Measurements from ENCODE around the gene MPP3. TPM values are rescaled to one million over a fixed set of nuclear protein-coding genes. Genes with fewer than 3 reads are reported as not detected.
A peak's percentile ranks its signal among the peaks of the same experiment; 100 is the strongest.
"Not testable (repeated sequence)": the region's sequence is repeated elsewhere in the genome, so short reads cannot be mapped to it uniquely, and the experiment has no call there.

Gene MPP3
- total RNA-seq, 1 experiment from 2014 or later: 11.3 TPM

DNA sequence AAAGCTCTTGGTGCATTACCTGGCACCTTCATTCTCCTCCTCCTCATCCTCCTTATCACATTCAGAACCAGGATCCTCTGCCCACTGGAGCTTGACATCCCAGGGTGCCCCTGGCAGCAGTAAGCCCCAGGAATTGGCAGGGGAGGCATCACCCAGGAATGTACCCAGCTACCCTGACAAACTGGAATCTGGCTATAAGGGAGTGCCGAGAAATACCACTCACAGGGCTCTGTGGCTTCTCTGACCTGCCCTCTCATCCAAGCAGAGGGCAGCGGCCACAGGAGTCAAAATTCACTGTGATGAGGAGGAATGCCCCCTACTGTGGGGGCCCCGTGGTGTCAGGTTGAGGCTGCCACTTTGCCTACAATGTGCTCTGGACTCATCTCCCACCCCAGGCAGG is 19.6 kb downstream of the MPP3 start:
- Histone ChIP-seq H3K4me3 (no peak overlapping the region), H3K9me3 (replicated peaks) (no peaks in the 10 kb centered on the region), H3K27ac (no peak overlapping the region), H3K36me3 (peaks cover 5% of the 10 kb centered on the region), H3K27me3 (no peaks in the 10 kb centered on the region), H3K4me1 (no peaks in the 10 kb centered on the region)
- DNase-seq: no peak

- Histone ChIP-seq H3K9me3 (replicated peaks) (no peaks in the 10 kb centered on the region), H3K36me3 (peaks cover 5% of the 10 kb centered on the region), H3K4me3 (no peak overlapping the region), H3K27me3 (no peaks in the 10 kb centered on the region), H3K27ac (no peak overlapping the region), H3K4me1 (no peaks in the 10 kb centered on the region)
- no peak for DNase-seq
Measured at GRCh38 chr17:43812396-43813265, 20.3 kb downstream of the MPP3 start.

- no peaks in the 10 kb centered on the region for H3K27me3 ChIP-seq
- no peak overlapping the region for H3K27ac ChIP-seq
- no peak overlapping the region for H3K4me3 ChIP-seq
- H3K9me3 ChIP-seq (replicated peaks): no peaks in the 10 kb centered on the region
- no peaks in the 10 kb centered on the region; the same call in 1 of the 2 replicates for H3K36me3 ChIP-seq
- H3K4me1 ChIP-seq: no peaks in the 10 kb centered on the region
- DNase-seq: no peak
Measured at GRCh38 chr17:43810823-43811222, 22.1 kb downstream of the MPP3 start.

GRCh38 chr17:43810226-43810715 is 22.7 kb downstream of the MPP3 start:
- H3K27me3 ChIP-seq: no peaks in the 10 kb centered on the region
- no peak overlapping the region for H3K27ac ChIP-seq
- H3K4me1 ChIP-seq: no peaks in the 10 kb centered on the region
- no peak overlapping the region for H3K4me3 ChIP-seq
- DNase-seq: no peak
- H3K36me3 ChIP-seq: no peaks in the 10 kb centered on the region; the same call in 1 of the 2 replicates
- H3K9me3 ChIP-seq (replicated peaks): no peaks in the 10 kb centered on the region

- DNase-seq: no peak
- Histone ChIP-seq H3K4me1 (peaks cover 3% of the 10 kb centered on the region), H3K27me3 (no peaks in the 10 kb centered on the region), H3K27ac (no peak overlapping the region), H3K4me3 (no peak overlapping the region), H3K9me3 (replicated peaks) (no peaks in the 10 kb centered on the region), H3K36me3 (no peaks in the 10 kb centered on the region; the same call in 1 of the 2 replicates)
Measured at GRCh38 chr17:43809121-43809520, 23.8 kb downstream of the MPP3 start.

DNA sequence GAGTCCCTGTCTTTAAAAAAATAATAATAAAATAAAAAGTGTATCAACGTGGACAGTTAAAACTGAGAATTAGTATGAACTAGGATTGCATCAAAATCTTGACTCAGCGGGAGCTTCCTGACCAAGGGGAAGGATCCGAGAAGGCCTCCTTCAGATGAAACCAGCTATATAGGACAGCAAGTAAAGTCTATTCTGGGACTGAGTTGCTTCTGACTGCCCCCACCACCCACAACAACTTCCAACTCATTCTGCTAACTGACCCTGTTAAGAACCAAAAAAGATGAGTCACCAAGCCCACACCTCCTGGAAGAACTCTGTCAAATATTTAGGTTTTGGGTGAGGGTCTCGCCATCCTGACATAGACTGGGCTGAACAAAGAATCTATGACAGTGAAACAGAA is 24.9 kb downstream of the MPP3 start:
- Histone ChIP-seq H3K9me3 (replicated peaks) (no peaks in the 10 kb centered on the region), H3K4me3 (no peak overlapping the region), H3K4me1 (peaks cover 13% of the 10 kb centered on the region), H3K36me3 (no peaks in the 10 kb centered on the region; the same call in 1 of the 2 replicates), H3K27me3 (no peaks in the 10 kb centered on the region), H3K27ac (no peak overlapping the region)
- no peak for DNase-seq

DNA sequence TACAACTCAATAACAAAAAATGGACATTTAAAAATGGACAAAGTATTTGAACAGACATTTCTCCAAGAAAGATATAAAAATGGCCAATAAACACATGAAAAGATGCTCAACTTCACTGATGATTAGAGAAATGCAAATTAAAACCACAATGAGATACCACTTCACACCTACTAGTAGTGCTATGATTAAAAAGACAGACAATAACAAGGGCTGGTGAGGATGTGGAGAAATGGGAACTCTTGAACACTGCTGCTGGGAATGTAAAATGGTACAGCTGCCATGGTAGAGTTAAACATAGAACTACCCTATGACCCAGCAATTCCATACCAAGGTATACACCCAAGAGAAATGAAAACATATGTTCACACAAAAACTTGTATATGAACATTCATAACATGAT is 27.8 kb downstream of the MPP3 start:
- Histone ChIP-seq H3K27ac (no peak overlapping the region), H3K9me3 (replicated peaks) (no peaks in the 10 kb centered on the region), H3K4me3 (no peak overlapping the region), H3K27me3 (no peaks in the 10 kb centered on the region), H3K4me1 (peaks cover 13% of the 10 kb centered on the region), H3K36me3 (peaks cover 3% of the 10 kb centered on the region; the same call in 1 of the 2 replicates)
- no peak for DNase-seq

DNA sequence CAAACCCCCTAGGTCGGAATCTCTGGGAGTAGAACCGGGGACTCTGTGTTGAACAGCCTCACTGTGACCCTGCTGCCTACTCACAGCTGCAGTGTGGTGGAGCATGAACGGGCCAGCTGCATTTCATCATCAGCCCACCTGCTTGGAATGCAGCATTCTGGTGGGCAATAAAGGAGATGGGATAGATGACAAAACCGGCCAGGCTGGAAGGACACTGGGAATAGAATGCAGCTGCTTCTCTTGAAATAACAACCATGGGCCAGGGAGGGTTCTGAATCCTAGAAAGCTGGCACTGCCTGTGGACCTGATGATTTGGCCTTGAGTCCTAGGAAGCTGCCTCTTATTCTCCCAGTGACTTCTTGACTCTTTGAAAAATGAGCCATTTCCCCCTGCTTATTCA is 29.2 kb downstream of the MPP3 start:
- peak; percentile 74 to 78 for DNase-seq
- H3K27me3 ChIP-seq: no peaks in the 10 kb centered on the region
- no peak overlapping the region for H3K4me3 ChIP-seq
- H3K9me3 ChIP-seq (replicated peaks): no peaks in the 10 kb centered on the region
- no peak overlapping the region; the same call in 1 of the 2 replicates for H3K27ac ChIP-seq
- H3K4me1 ChIP-seq: peaks cover 13% of the 10 kb centered on the region
- H3K36me3 ChIP-seq: 0 out of 2 replicates have a peak, but pooled peaks cover 3% of the 10 kb centered on the region

DNA sequence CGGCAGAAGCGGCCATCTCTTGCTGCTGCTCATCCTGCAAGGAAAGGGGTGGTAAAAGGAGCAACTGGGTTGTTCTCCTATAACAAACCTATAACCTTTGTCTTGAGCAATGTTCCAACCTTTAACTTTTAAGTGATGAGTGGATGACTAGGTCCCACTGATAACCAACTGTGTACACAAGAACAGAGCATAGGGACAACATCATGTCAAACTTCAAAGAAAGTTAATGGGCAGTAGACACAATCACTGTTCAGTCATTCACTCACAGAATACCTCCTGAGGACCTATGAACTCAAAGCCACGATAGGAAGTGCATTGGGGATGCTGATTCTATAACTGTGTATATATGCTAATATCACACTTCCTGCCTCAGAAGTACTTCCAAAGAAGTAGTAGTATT is 31.1 kb downstream of the MPP3 start:
- H3K27me3 ChIP-seq: no peaks in the 10 kb centered on the region
- H3K27ac ChIP-seq: no peak overlapping the region
- no peak for DNase-seq
- peaks cover 13% of the 10 kb centered on the region for H3K4me1 ChIP-seq
- H3K36me3 ChIP-seq: 0 out of 2 replicates have a peak, but pooled peaks cover 3% of the 10 kb centered on the region
- H3K9me3 ChIP-seq (replicated peaks): no peaks in the 10 kb centered on the region
- H3K4me3 ChIP-seq: no peak overlapping the region

- no peak overlapping the region for H3K4me3 ChIP-seq
- peaks cover 13% of the 10 kb centered on the region for H3K4me1 ChIP-seq
- no peak overlapping the region for H3K27ac ChIP-seq
- H3K9me3 ChIP-seq (replicated peaks): no peaks in the 10 kb centered on the region
- no peak for DNase-seq
- H3K36me3 ChIP-seq: 0 out of 2 replicates have a peak, but pooled peaks cover 3% of the 10 kb centered on the region
- H3K27me3 ChIP-seq: no peaks in the 10 kb centered on the region
Measured at GRCh38 chr17:43800736-43801135, 32.2 kb downstream of the MPP3 start.

GRCh38 chr17:43799047-43799446 is 33.9 kb downstream of the MPP3 start:
- Histone ChIP-seq H3K9me3 (replicated peaks) (no peaks in the 10 kb centered on the region; the same call in 1 of the 2 replicates), H3K27ac (no peak overlapping the region), H3K27me3 (no peaks in the 10 kb centered on the region), H3K4me1 (peaks cover 10% of the 10 kb centered on the region), H3K36me3 (0 out of 2 replicates have a peak, but pooled peaks cover 3% of the 10 kb centered on the region), H3K4me3 (no peak overlapping the region)
- no peak for DNase-seq

- not testable (repeated sequence) for H3K4me3 ChIP-seq; H3K27ac ChIP-seq; DNase-seq; H3K4me1 ChIP-seq; H3K27me3 ChIP-seq; H3K36me3 ChIP-seq; H3K9me3 ChIP-seq (replicated peaks)
Measured at GRCh38 chr17:43798024-43798423, 34.9 kb downstream of the MPP3 start.

GRCh38 chr17:43792668-43793067 is 40.3 kb downstream of the MPP3 start:
- H3K36me3 ChIP-seq; DNase-seq; H3K27ac ChIP-seq; H3K9me3 ChIP-seq (replicated peaks); H3K4me3 ChIP-seq; H3K4me1 ChIP-seq; H3K27me3 ChIP-seq: not testable (repeated sequence)

GRCh38 chr17:43791589-43791988 is 41.4 kb downstream of the MPP3 start:
- H3K36me3 ChIP-seq: no peaks in the 10 kb centered on the region
- peak; percentile 61 to 88 for DNase-seq
- peak overlapping the region; percentile 5; the same call in 1 of the 2 replicates for H3K27ac ChIP-seq
- peak overlapping the region; percentile 36 for H3K4me3 ChIP-seq
- peaks cover 9% of the 10 kb centered on the region for H3K9me3 ChIP-seq (replicated peaks)
- peaks cover 9% of the 10 kb centered on the region for H3K4me1 ChIP-seq
- H3K27me3 ChIP-seq: no peaks in the 10 kb centered on the region

DNA sequence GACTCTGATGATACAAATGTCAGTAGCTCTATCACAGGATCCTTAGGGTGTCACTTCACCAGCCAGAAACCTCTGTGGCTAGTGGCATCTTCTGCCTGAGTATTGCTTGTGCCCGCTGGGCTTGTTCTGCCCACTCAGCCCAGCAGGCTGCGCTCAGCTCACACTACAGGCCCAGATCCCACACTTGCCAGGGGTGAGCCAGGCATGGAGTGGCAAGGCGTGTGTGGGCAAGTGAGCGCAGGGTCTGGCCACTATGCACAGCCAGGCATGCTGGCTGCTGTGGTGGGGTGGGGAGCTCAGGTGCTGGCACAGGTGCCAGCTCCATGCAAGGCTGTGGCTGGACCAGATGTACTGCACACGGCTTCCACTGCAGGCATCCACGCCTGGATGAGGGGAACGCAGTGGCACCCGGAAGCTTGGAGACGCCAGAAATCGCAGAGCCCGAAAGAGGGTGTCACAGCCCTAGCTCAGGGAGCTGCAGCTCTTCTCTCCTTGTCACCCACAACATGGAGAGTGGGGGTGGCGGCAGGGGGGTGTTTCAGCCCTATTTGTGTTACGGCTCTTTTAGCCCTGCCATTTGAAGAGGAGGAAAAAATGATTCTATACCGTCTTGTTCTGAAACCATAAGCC is 42.5 kb downstream of the MPP3 start:
- Histone ChIP-seq H3K4me3 (no peak overlapping the region), H3K27ac (no peak overlapping the region), H3K27me3 (no peaks in the 10 kb centered on the region), H3K9me3 (replicated peaks) (peaks cover 9% of the 10 kb centered on the region), H3K36me3 (no peaks in the 10 kb centered on the region), H3K4me1 (peaks cover 9% of the 10 kb centered on the region)
- DNase-seq: no peak

Data from SJCRH30 (cell line).